OCI-M1 (cell line): ENCODE results near the gene TRPM3.

ENCODE experiments used
- DNase-seq: peaks from one replicate; lab custom pipeline; 2025; lab: John Stamatoyannopoulos, UW

Gene TRPM3

DNA sequence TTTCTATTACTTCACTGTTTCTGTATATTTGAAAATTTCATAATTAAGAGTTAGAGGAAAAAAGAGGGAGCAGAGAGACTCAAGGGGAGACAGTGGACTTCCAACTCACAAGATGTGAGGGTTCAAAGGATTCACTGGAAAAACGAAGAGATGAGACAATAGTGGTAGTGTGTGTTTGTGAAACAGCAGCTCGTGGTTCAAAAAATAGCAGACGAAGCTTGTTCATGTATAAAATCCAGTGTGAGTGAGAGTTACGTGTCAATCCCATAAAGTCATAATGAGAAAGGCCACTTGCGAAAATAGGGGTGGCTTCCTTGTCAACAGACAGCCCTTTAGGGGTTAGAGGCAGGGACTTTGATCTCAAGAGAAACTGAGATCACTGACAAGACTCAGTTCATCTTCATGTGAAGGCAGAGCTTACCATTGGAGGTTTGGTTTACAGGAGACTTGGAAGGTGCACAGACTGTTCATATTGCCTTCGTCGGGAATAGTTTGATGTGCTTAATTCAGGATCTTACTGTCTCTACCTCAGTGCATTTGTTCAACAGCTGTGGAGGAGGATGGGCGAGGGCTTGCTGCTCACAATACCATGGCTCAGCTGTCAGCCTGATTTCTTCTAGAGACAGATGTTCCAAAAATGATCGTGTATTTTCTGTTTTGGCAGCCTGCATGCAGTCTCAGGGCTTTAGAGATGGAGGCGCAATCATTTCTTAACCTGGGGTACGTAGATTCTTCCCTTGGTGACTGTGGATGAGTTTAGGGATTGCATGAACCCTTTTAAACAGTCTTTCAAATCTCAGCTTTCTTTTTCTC lies 601.3 kb downstream of the TRPM3 start:
- DNase-seq, result no peak

DNA sequence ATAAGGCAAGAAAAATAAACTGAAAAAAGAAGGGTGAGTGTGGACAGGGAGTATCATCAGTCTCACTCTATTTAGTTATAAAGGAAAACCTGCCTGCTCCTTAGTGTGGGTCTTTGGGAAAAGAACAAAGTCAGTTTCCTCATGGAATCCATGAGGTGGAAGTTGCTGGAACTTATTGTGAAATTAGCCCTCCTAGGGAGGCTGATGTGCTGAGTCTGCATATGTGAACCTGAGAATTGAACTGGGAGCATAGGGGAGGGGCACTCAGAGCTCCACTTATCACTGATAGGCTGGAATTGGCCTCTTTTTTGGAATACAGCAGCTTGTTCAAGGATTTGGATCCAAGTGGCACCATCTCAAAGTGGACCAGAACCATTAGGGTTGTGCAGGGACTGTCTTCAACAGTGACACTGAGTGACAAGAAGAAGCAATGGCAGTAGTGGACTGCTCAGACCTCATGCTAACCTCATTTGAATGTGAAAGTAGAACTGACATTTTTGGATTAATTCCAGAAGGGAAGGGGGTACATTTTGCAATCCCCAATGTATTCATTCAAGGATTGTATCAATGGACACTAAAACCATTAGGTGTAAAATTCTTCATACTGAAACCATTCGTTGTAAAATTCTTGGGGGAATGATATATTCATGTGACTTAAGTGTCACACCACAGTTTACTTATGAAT lies 603.4 kb downstream of the TRPM3 start:
- DNase-seq, result no peak

- DNase-seq, result no peak
Measured at GRCh38 chr9:70514273-70514672, 607.1 kb downstream of the TRPM3 start.

DNA sequence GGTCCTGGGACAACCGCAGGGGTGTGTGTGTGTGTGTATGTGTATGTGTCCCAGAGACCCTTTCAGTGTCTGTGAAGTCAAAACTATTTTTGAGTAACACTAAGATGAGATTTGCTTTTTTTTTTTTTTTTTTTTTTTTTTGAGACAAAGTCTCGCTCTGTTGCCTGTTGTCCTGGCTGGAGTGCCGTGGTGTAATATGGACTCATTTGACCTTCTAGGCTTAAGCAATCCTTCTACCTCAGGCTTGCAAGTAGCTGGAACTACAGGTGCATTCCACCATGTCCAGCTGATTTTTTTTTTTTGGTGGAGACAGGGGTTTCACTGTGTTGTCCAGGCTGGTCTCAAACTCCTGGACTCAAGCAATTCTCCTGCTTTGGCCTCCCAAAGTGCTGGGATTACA lies 609.6 kb downstream of the TRPM3 start:
- DNase-seq, result no peak

DNA sequence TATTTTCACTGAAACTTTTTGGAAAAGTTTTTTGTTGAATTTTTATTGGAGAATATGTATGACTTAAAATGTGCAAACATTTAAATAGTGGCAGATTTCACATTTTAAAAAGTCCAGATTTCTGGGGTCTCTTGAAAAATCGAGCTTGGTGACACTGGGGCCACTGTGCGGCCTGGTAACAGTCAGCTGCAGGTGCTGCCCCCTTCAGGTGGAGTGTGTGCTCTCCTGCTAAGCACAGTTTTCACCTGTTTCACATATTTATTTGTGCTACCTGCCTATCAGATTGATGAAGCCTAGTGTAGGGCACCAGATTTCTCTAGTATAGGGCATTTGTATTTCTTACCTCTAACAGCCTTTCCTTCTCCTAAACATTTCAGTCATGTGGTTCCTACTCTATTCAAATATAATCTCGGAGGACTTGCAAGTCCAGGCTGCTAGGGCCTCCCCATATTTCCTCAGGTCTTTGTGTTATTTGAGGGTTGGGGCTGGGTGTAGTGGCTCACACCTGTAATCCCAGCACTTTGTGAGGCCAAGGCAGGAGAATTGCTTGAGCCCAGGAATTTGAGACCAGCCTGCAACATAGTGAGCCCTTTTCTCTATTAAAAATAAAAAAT lies 611.2 kb downstream of the TRPM3 start:
- DNase-seq, result peak; percentile 38

DNA sequence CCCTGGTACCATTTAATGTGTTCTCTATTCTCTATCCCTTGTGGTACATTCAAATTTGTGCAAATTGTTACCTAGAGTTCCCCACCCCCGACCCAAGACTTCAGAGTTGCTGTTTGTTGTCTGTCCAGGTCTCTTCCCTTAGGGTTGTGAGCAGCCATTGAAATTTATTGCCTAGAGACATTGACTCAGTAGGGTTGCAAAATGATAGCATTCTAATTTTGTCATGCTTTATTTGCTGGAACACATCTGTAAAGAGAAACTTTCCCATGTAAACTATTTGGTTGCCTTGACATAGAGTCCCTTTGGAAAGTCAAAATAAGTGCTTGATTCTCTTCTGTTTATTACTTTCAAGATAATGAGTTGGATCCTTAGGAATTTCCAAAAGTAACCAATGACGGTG lies 615.3 kb downstream of the TRPM3 start:
- no peak for DNase-seq

- peak; percentile 67 for DNase-seq
Measured at GRCh38 chr9:70504834-70505233, 616.6 kb downstream of the TRPM3 start.

- DNase-seq, result no peak
Measured at GRCh38 chr9:70502690-70503089, 618.7 kb downstream of the TRPM3 start.

- peak; percentile 23 for DNase-seq
Measured at GRCh38 chr9:70500793-70501192, 620.6 kb downstream of the TRPM3 start.

- peak; percentile 21 for DNase-seq
Measured at GRCh38 chr9:70499621-70500020, 621.8 kb downstream of the TRPM3 start.

DNA sequence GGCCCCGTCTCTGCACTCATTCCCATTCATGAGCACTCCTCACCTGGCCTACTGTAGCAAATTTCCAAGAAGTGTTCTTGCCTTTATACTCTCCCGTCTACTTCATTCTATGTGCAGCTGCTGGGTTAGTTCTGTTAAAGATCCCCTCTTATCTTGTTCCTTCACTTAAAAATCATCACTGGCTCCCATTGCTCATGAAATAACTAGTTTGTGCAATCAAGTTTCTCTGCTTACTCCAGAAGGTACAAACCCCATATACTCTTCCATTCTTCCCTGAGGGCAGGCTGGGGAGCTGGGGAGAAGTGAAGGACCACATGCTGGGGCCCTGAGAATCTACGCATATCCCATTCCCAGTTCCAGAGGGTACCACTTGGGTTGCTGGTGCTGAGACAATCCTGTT lies 622.6 kb downstream of the TRPM3 start:
- DNase-seq, result no peak

GRCh38 chr9:70496244-70496643 lies 625.2 kb downstream of the TRPM3 start:
- DNase-seq, result no peak

GRCh38 chr9:70495514-70495913 lies 625.9 kb downstream of the TRPM3 start:
- no peak for DNase-seq

DNA sequence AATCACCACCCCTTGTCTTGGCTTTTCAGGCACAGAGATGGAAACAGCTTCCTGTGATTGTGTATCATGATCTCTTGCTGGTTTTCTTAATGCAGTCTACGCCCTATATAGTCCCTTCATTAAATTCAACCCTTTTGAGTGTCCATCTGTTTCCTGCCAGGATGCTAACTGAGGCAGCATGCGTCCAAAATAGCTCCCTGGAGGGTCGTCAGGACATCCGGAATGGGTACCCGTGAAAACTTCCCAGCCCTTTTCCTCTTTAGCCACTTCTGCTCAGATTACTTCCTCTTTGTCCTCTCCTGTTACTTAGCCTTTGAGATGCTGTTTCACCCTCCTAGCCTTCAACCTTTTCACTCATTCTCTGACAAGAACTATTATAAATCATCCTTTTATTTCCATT lies 627.2 kb downstream of the TRPM3 start:
- DNase-seq, result no peak

- no peak for DNase-seq
Measured at GRCh38 chr9:70493029-70493428, 628.4 kb downstream of the TRPM3 start.

GRCh38 chr9:70492319-70492777 lies 629.1 kb downstream of the TRPM3 start:
- DNase-seq, result no peak

DNA sequence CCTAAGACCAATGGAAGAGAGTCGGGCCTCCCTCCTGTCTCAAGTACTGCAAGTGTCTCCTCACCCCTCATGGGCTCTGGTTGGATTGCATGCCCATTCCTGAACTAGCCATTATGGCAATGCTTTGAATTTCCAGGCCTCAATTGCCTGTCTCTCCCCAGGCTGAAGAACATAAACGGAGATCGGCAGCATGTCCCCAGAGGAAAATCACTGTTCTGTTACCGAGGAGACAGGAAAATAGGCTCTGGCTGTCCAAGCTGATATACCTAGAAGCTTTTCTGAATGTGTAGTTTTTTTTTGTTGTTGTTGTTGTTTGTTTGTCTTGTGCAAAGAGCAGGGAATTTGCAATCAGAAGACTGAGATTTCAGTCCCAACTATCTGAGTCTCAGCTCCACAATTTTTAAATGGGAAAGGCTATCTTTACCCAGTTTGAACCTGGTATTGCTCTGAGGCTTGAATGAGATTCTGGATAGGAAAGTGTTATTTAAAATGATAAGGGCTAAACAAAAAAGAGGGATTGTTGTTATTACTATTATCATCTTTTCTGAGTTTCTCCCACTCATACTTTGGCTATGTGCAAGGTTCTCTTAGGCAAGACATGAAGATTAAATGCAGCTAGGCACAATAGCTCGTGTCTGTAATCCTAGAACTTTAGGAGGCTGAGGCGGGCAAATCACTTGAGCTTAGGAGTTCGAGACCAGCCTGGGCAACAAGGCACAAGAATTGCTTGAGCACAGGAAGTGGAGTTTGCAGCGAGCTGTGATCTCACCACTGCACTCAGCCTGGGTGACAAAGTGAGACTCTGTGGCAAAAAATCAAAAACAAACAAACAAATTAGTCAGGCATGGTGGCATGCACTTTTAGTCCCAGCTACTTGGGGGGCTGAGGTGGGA lies 629.7 kb downstream of the TRPM3 start:
- DNase-seq, result no peak

DNA sequence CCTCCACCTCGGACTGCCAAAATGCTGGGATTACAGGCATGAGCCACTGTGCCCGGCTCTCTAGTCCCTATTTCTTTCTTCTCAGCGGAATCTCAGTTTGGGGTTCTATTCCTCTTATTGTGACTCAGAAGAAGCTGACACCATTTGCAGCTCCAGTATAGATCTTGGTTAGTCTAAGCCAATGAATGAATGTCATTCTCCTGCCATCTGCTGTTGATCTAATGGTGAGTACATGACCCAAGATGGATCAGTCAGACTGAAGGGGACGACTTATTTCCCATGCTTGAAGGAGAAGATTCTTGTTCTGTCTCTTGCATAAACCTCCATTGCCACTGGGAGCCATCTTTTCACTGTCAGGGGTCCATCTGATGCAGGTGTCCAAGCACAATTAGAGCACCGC lies 630.9 kb downstream of the TRPM3 start:
- DNase-seq, result peak; percentile 18

- no peak for DNase-seq
Measured at GRCh38 chr9:70488793-70489105, 632.7 kb downstream of the TRPM3 start.

- DNase-seq, result peak; percentile 8
Measured at GRCh38 chr9:70488098-70488792, 633.2 kb downstream of the TRPM3 start.

DNA sequence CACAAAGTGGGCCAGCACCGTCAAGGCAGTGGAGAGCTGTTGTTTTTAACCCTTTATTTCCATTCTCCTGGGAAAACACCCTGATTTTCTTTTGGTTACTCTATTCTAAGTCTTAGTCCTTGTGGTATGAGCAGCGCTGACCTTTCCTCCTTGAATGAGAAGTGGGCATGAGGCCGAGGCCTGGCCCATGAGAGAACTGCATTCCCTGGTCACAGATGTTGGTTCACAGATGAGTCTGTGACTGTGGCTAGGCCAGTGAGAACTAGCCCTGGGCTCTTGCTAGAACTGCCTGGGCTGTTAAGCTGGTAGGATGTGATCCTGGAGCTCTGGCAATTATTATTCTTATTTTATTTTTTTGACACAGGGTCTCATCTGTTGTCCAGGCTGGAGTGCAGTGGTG lies 635.3 kb downstream of the TRPM3 start:
- no peak for DNase-seq
